CD14-positive monocyte (primary cell): ENCODE data around the gene INPP5A. TPM values are rescaled to one million over a fixed set of nuclear protein-coding genes. Genes with fewer than 3 reads are reported as not detected.

Experiments used
- DNase-seq, 3 donors: peaks; one replicate each; pipeline ENCODE4 v3.0.0-alpha.2; 2011 to 2022
- H2AFZ ChIP-seq: 2 replicates; pipeline ENCODE4 v1.6.0; 2012; ENCODE audit warnings: mild to moderate bottlenecking, low read depth, low read length, inconsistent platforms; ENCODE audit not compliant: insufficient read depth, poor library complexity, severe bottlenecking
- H3K27ac ChIP-seq, 2 donors: 1 replicate in 1 of 2; 2 replicates in 1 of 2; pipeline ENCODE4 v1.5.1; 2012 to 2013; ENCODE audit warnings: low read length in 2 of 2, control low read depth in 1 of 2, inconsistent platforms in 1 of 2, low read depth in 1 of 2, mild to moderate bottlenecking in 1 of 2
- H3K27me3 ChIP-seq, 2 donors: one replicate each; pipeline versions ENCODE4 v1.6.0 to v1.6.1; 2011 to 2013; ENCODE audit warnings: low read length in 2 of 2; ENCODE audit not compliant: control insufficient read depth in 2 of 2, insufficient read depth in 2 of 2
- H3K36me3 ChIP-seq, 2 donors: replicated peaks in 1 of 2; 1 replicate in 1 of 2; 2 replicates in 1 of 2; pipeline versions ENCODE4 v1.5.1 to v1.6.1; 2012 to 2013; ENCODE audit warnings: low read length in 2 of 2, control low read depth in 1 of 2, inconsistent platforms in 1 of 2, mild to moderate bottlenecking in 1 of 2; ENCODE audit not compliant: insufficient read depth in 2 of 2, control insufficient read depth in 1 of 2
- H3K4me1 ChIP-seq, 2 donors: 1 replicate in 1 of 2; 2 replicates in 1 of 2; pipeline versions ENCODE4 v1.5.1 to v1.6.1; 2012 to 2013; ENCODE audit warnings: low read length in 2 of 2, control low read depth in 1 of 2, inconsistent platforms in 1 of 2, mild to moderate bottlenecking in 1 of 2, moderate library complexity in 1 of 2; ENCODE audit not compliant: insufficient read depth in 2 of 2, control insufficient read depth in 1 of 2
- H3K4me2 ChIP-seq: replicated peaks from 2 replicates; pipeline ENCODE3; 2012; ENCODE audit warnings: low read length, moderate library complexity, mild to moderate bottlenecking; ENCODE audit not compliant: poor library complexity, severe bottlenecking; ENCODE audit errors: extremely low read depth
- H3K4me3 ChIP-seq, 3 experiments: fragments of 200-600 bp in 1 of 3; sonication (generic) in 1 of 3; replicated peaks in 1 of 3; 1 replicate in 2 of 3; 2 replicates in 1 of 3; pipeline ENCODE4 v1.5.1; 2011 to 2013; ENCODE audit warnings: low read length in 3 of 3, mild to moderate bottlenecking in 3 of 3, control low read depth in 2 of 3, low read depth in 2 of 3, inconsistent platforms in 1 of 3, moderate library complexity in 1 of 3
- H3K79me2 ChIP-seq: 2 replicates; pipeline ENCODE4 v1.6.0; 2012; ENCODE audit warnings: mild to moderate bottlenecking, control low read depth, inconsistent platforms, low read length, moderate library complexity; ENCODE audit not compliant: insufficient read depth
- H3K9ac ChIP-seq: 2 replicates; pipeline ENCODE4 v1.6.0; 2017; ENCODE audit warnings: low read length, mild to moderate bottlenecking; ENCODE audit not compliant: insufficient read depth, poor library complexity, severe bottlenecking
- H3K9me3 ChIP-seq, 2 donors: replicated peaks in 1 of 2; 1 replicate in 1 of 2; 2 replicates in 1 of 2; pipeline versions ENCODE4 v1.5.1 to v1.6.1; 2012 to 2013; ENCODE audit warnings: low read length in 2 of 2, control low read depth in 1 of 2; ENCODE audit not compliant: control insufficient read depth in 1 of 2, insufficient read depth in 1 of 2
- H4K20me1 ChIP-seq: 2 replicates; pipeline ENCODE4 v1.6.0; 2012; ENCODE audit warnings: mild to moderate bottlenecking, low read length, control low read depth, moderate library complexity; ENCODE audit not compliant: insufficient read depth
- H3K27ac Mint-ChIP-seq, 7 donors: one replicate each; pipeline ENCODE4 v1.8.0; 2020; ENCODE audit warnings: mild to moderate bottlenecking in 7 of 7, mixed read lengths in 7 of 7, moderate library complexity in 6 of 7, inconsistent platforms in 2 of 7
- H3K27me3 Mint-ChIP-seq, 3 donors: one replicate each; pipeline ENCODE4 v1.8.0; 2021 to 2022; ENCODE audit warnings: low read depth in 3 of 3, mild to moderate bottlenecking in 3 of 3, mixed read lengths in 3 of 3, moderate library complexity in 3 of 3, inconsistent platforms in 1 of 3
- H3K36me3 Mint-ChIP-seq, 2 donors: one replicate each; pipeline ENCODE4 v1.8.0; 2020; ENCODE audit warnings: mixed read lengths in 2 of 2, inconsistent platforms in 1 of 2, mild to moderate bottlenecking in 1 of 2
- H3K4me1 Mint-ChIP-seq: one replicate; pipeline ENCODE4 v1.8.0; 2020; ENCODE audit warnings: mild to moderate bottlenecking, mixed read lengths
- H3K4me3 Mint-ChIP-seq, 2 donors: one replicate each; pipeline ENCODE4 v1.8.0; 2020; ENCODE audit warnings: mild to moderate bottlenecking in 2 of 2, mixed read lengths in 2 of 2, moderate library complexity in 1 of 2
- H3K9me3 Mint-ChIP-seq, 7 donors: one replicate each; pipeline ENCODE4 v1.8.0; 2020 to 2022; ENCODE audit warnings: mixed read lengths in 7 of 7, mild to moderate bottlenecking in 6 of 7, moderate library complexity in 6 of 7, inconsistent platforms in 2 of 7
- CTCF ChIP-seq: fragments of 200-600 bp; IDR thresholded peaks from one replicate; pipeline ENCODE4 v1.8.0; 2022; ENCODE audit warnings: antibody characterized with exemption, mild to moderate bottlenecking
- WGBS: methylation state at CpG from one replicate; pipeline ENCODE4 v1.1.5; 2013; ENCODE audit warnings: missing lambda C conversion rate; ENCODE audit not compliant: insufficient coverage; 5-methylcytosine and 5-hydroxymethylcytosine counted together
- intact Hi-C, 2 donors: fragments of 100-400 bp; cut with micrococcal nuclease; formaldehyde crosslinking; loops; one replicate each; pipeline versions ENCODE4 v1.15.0 to v1.15.1; 2023
- polyA plus RNA-seq, 3 donors: library from polyadenylated mRNA; depleted of rRNA in 1 of 3; unstranded in 2 of 3; stranded (reverse) in 1 of 3; fragments of 300-500 nt in 2 of 3; fragments of >200 nt in 1 of 3; fragmentation: Illumina TruSeq in 2 of 3; gene quantifications; 1 replicate in 2 of 3; 2 replicates in 1 of 3; pipeline ENCODE4 v1.2.3, GENCODE V29; 2012 to 2021

Gene INPP5A
- polyA plus RNA-seq, 3 donors, result 0.87 to 17.2 (median 2.9) TPM

GRCh38 chr10:132655735-132656134, 118.1 kb downstream of the INPP5A start:
- Histone ChIP-seq H3K4me1 (no peaks in the 10 kb centered on the region), H3K4me2 (no peak overlapping the region), H3K36me3 (peaks cover 37 to 66% of the 10 kb centered on the region in 2 donors), H3K27ac (no peak overlapping the region), H3K9me3 (no peaks in the 10 kb centered on the region), H3K9ac (no peak overlapping the region), H3K27me3 (no peaks in the 10 kb centered on the region), H3K79me2 (no peaks in the 10 kb centered on the region), H4K20me1 (peaks cover 28% of the 10 kb centered on the region), H3K4me3 (no peak overlapping the region), H2AFZ (no peak overlapping the region)
- H3K4me1 Mint-ChIP-seq, result no peaks in the 10 kb centered on the region
- no peak overlapping the region for H3K4me3 Mint-ChIP-seq
- peaks cover 0 to 1% (median 0%) of the 10 kb centered on the region in 7 donors for H3K9me3 Mint-ChIP-seq
- no peak for DNase-seq
- no peak overlapping the region for H3K27ac Mint-ChIP-seq
- WGBS, result 100% methylated on average over 7 of the region's 8 CpGs
- no peak for TF ChIP-seq CTCF
- H3K36me3 Mint-ChIP-seq, result peaks cover 44 to 53% of the 10 kb centered on the region in 2 donors
- H3K27me3 Mint-ChIP-seq, result no peaks in the 10 kb centered on the region
- intact Hi-C loops, result no loop called here

- Histone ChIP-seq H3K9ac (no peak overlapping the region), H3K4me1 (no peaks in the 10 kb centered on the region), H2AFZ (no peak overlapping the region), H3K27ac (no peak overlapping the region), H3K9me3 (no peaks in the 10 kb centered on the region), H3K36me3 (peaks cover 35 to 64% of the 10 kb centered on the region in 2 donors), H3K79me2 (no peaks in the 10 kb centered on the region), H4K20me1 (peaks cover 28% of the 10 kb centered on the region), H3K4me2 (no peak overlapping the region), H3K27me3 (no peaks in the 10 kb centered on the region), H3K4me3 (no peak overlapping the region)
- no peak for TF ChIP-seq CTCF
- intact Hi-C loops, result no loop called here
- H3K36me3 Mint-ChIP-seq, result peaks cover 46 to 53% of the 10 kb centered on the region in 2 donors
- H3K9me3 Mint-ChIP-seq, result peaks cover 0 to 1% (median 0%) of the 10 kb centered on the region in 7 donors
- WGBS, result 90% methylated on average over 18 of the region's 18 CpGs
- DNase-seq, result no peak
- H3K27me3 Mint-ChIP-seq, result no peaks in the 10 kb centered on the region
- no peaks in the 10 kb centered on the region for H3K4me1 Mint-ChIP-seq
- H3K27ac Mint-ChIP-seq, result peak overlapping the region in 1 of 7 donors; percentile 21
- no peak overlapping the region for H3K4me3 Mint-ChIP-seq
Observed at GRCh38 chr10:132656283-132657126, 118.9 kb downstream of the INPP5A start.
